ENCODE results near the gene DERA. TPM values are rescaled to one million over a fixed set of nuclear protein-coding genes. Genes with fewer than 3 reads are reported as not detected.
"Not testable (repeated sequence)": the region's sequence is repeated elsewhere in the genome, so short reads cannot be mapped to it uniquely, and the experiment has no call there.

The DERA gene
- total RNA-seq, 4 donors from 2014 or later = 28.8 to 47.6 (median 33.9) TPM

DNA sequence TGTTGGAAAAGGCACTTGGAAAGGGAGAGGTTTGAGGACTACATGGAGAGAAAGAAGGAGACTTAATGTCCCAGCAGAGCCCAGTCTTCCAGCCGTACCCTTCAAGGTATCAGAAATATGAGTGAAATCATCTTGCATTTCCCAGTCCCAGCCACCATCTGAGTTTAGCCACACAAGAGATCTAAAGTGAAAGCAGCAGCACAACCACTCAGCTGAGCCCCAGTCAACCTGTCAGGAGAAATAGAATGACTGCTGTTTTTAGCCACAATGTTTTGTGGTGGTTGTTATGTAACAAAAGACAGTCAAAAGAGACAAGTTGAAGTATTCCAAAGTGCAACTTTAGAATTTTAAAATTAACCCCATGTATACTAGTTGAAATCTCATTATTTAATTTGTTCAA is 28.0 kb downstream of the DERA start:
- no peak for ATAC-seq (ENCODE audit: low FRiP score)
- TF ChIP-seq, protein P1, sequence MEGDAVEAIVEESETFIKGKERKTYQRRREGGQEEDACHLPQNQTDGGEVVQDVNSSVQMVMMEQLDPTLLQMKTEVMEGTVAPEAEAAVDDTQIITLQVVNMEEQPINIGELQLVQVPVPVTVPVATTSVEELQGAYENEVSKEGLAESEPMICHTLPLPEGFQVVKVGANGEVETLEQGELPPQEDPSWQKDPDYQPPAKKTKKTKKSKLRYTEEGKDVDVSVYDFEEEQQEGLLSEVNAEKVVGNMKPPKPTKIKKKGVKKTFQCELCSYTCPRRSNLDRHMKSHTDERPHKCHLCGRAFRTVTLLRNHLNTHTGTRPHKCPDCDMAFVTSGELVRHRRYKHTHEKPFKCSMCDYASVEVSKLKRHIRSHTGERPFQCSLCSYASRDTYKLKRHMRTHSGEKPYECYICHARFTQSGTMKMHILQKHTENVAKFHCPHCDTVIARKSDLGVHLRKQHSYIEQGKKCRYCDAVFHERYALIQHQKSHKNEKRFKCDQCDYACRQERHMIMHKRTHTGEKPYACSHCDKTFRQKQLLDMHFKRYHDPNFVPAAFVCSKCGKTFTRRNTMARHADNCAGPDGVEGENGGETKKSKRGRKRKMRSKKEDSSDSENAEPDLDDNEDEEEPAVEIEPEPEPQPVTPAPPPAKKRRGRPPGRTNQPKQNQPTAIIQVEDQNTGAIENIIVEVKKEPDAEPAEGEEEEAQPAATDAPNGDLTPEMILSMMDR (IDR thresholded peaks at IDR 0.05) = no peak
- no peak for DNase-seq (ENCODE audit: low spot score)

DNA sequence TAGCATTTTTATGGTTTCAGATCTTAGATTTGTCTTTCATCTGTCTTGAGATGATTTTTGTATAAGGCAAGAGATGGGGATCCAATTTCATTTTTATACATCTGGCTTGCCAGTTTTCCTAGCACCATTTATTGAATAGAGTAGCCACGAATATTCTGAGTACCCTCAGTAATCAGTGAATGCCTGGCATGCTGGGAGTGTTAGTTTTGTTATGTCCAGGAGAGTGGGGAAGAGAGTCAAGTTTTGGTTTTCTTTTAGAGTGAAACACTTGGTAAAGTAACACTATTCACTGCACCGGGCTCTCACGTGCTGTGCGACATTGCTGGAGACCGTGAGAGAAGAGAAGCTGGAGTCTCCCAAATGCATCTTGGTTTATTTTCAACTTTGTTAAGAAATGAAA is 31.3 kb downstream of the DERA start:
- TF ChIP-seq, protein P1 (IDR thresholded peaks at IDR 0.05) = no peak
- no peak for DNase-seq (ENCODE audit: low spot score)
- ATAC-seq (ENCODE audit: low FRiP score) = no peak

DNA sequence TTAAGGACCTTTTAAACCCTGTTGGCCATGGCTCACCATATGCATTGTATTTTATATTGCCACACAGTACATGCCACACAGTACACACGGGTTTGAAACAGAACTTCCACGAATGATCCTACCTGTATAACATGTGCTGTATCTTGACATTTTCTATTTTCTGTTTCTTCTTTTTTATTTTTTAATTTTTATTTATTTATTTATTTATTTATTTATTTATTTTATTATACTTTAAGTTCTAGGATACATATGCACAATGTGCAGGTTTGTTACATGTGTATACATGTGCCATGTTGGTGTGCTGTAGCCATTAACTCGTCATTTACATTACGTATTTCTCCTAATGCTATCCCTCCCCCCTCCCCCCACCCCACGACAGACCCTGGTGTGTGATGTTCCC is 32.4 kb downstream of the DERA start:
- not testable (repeated sequence) for ATAC-seq (ENCODE audit: low FRiP score); DNase-seq (ENCODE audit: low spot score)

DNA sequence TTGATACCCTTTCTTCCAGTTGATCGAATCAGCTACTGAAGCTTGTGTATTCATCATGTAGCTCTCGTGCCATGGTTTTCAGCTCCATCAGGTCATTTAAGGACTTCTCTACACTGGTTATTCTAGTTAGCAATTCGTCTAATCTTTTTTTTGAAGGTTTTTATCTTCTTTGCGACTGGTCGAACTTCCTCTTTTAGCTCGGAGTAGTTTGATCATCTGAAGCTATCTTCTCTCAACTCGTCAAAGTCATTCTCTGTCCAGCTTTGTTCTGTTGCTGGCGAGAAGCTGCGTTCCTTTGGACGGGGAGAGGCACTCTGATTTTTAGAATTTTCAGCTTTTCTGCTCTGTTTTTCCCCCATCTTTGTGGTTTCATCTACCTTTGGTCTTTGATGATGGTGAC is 37.3 kb downstream of the DERA start:
- not testable (repeated sequence) for ATAC-seq (ENCODE audit: low FRiP score); DNase-seq (ENCODE audit: low spot score)

DNA sequence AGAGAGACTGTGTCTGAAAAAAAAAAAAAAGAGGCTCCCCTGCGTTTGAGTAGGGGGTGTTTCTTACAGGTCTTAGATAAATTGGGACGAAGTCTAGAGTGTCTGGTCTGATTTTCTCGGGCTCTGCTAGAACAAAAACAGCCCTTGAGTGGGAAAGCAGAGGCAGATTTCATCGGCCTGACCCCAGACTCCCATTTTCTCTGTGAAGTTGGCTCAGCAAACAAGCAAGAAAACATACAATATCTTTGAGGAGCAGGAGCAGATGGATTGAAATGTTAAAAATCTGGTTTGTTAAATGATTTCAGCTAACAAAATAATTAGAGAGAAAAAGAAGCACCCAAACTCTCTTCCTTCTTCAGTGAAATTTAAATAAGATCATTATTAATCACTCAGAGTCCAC is 44.1 kb downstream of the DERA start:
- TF ChIP-seq, protein P1 (IDR thresholded peaks at IDR 0.05) = no peak
- no peak for ATAC-seq (ENCODE audit: low FRiP score)
- no peak for DNase-seq (ENCODE audit: low spot score)

DNA sequence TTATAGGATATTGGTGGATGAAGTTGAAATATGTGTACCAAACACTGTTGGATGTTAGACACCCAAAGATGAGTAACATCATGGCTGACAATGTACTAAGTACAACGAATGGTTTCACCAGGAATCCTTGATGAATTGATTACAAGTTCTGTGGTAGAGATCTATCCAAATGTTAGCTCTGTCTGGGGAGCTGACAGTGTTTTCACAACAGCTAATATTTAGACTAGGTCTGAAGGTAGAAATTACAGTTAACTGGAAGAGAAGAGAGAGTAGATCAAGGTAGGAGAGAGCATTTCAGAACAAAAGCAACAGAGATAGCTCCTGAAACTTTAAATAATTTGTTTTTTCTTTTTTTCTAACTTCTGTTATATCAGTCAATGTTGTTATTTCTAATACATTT is 44.9 kb downstream of the DERA start:
- TF ChIP-seq, protein P1 (IDR thresholded peaks at IDR 0.05) = no peak
- DNase-seq (ENCODE audit: low spot score) (no peak), ATAC-seq (ENCODE audit: low FRiP score) (no peak)

DNA sequence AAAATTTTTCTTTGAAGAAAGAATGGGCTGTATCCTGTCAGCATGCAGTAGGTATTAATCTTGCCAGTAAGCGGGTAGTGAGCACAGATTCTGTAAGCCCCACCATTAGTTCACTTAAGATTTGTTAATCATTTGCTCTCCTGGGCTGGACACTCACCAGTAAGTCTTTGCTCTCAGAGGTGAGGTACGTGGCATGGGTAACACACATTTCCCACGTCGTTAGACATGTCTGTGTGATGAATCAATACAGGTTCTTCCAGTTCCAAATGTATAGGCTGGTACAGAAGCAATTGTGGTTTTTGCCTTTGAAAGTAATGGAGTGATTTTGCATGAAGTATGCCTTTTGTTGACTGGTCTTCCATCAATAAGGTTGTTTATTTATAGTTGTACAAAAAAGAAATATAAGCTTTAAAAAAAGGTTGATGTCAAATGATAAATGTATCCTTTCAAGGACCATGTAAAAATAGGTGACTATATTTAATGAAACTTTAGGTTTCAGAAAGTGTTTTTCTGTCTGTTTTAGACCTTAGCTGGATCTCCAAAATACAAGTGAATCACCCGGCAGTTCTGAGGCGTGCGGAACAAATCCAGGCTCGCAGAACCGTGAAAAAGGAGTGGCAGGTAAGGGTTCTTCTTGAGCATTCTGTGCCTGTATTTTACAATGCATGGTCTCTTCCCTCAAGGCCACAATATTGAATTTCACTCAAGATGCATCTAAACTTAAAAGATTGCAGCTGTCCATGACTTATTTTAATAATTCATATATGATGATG is 45.5 kb downstream of the DERA start:
- no peak for ATAC-seq (ENCODE audit: low FRiP score)
- TF ChIP-seq, protein P1 (IDR thresholded peaks at IDR 0.05) = no peak
- no peak for DNase-seq (ENCODE audit: low spot score)

DNA sequence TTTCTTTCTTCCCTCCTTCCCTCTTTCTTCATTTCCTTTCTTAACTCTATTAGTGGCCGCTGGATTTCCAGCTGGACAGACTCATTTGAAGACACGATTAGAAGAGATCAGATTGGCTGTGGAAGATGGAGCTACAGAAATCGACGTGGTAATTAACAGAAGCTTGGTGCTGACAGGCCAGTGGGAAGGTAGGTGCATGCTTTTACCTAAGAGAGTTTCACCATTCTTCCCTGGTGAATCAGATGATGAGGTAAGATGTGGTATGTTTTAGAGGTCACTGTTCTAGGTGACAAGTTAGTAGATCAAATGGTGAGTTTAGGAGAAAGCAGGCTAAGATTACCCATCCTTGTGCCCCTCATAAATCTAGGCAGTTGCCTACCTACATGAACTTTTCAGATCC is 51.6 kb downstream of the DERA start:
- ATAC-seq (ENCODE audit: low FRiP score) = no peak
- TF ChIP-seq, protein P1 (IDR thresholded peaks at IDR 0.05) = no peak
- no peak for DNase-seq (ENCODE audit: low spot score)
